Measurements from ENCODE around the gene GPR141. TPM values are rescaled to one million over a fixed set of nuclear protein-coding genes. Genes with fewer than 3 reads are reported as not detected.
A peak's percentile ranks its signal among the peaks of the same experiment; 100 is the strongest.

The GPR141 gene
- total RNA-seq, 1 experiment from 2014 or later, result 1.8 TPM

DNA sequence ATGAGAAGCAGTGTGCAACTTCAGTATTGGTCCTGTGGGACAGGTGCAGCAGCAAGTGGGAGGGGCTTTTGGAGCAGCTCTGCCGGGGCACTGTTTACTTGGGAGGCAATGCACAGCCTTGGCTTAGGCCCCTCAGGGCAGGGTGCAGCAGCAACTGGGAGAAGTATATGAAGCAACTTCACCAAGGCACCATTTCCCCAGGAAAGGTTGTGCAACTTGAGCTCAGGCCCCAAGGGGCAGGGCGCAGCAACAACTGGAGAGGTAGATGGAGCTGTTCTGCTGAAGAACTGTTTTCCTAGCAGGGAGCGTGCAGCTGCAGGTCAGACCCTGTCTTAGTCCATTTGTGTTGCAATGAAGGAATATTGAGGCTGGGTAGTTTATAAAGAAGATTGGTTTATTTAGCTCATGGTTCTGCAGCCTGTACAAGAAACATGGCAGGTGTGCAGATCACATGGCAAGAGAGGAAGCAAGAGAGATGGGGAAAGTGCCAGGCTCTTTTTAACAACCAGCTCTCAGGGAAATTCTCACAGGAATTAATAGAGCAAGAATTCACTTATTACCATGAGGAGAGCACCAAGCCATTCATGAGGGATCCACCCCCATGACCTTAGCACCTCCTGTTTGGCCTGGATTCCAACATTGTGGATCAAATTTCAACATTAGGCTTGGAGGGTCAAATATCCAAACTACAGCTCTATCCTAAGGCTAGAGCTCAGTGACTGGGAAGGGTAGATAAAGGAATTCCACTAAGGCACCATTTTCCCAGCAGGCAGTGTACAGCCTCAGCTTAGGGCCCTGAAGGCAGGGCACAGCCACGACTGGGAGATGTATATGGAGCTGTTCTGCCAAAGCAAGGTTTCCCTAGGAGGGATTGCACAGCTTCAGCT lies 10.9 kb downstream of the GPR141 start:
- TF ChIP-seq NR2C2 (CRISPR knock-in tag; IDR thresholded peaks at IDR 0.05) (no peak), TP53 (CRISPR knock-in tag; IDR thresholded peaks at IDR 0.05) (no peak), MYBL2 (CRISPR knock-in tag; IDR thresholded peaks at IDR 0.05) (no peak), RELA (CRISPR knock-in tag; IDR thresholded peaks at IDR 0.05; ENCODE audit: borderline replicate concordance) (no peak)
- H3K36me3 Mint-ChIP-seq, result no peaks in the 10 kb centered on the region
- ATAC-seq, result peak; percentile 79
- H3K9me3 Mint-ChIP-seq, result peaks cover 11% of the 10 kb centered on the region
- no peak overlapping the region for H3K4me3 Mint-ChIP-seq
- peaks cover 21% of the 10 kb centered on the region for H3K4me1 Mint-ChIP-seq
- POLR2A ChIA-PET, result interaction anchor here (0.5 to 0.9 kb wide), 3 partner anchors 18 to 59 kb away, joined by 3 to 12 read pairs (median 3); no protein-coding TSS in a partner anchor
- H3K27ac Mint-ChIP-seq, result no peak overlapping the region
- DNase-seq (ENCODE audit: low spot score), result no peak
- H3K27me3 Mint-ChIP-seq (ENCODE audit: low read depth), result no peaks in the 10 kb centered on the region
- CTCF ChIA-PET, result interaction anchor here (0.6 to 1.9 kb wide), 10 partner anchors 9 to 496 kb away, joined by 3 to 7 read pairs (median 4); no protein-coding TSS in a partner anchor

DNA sequence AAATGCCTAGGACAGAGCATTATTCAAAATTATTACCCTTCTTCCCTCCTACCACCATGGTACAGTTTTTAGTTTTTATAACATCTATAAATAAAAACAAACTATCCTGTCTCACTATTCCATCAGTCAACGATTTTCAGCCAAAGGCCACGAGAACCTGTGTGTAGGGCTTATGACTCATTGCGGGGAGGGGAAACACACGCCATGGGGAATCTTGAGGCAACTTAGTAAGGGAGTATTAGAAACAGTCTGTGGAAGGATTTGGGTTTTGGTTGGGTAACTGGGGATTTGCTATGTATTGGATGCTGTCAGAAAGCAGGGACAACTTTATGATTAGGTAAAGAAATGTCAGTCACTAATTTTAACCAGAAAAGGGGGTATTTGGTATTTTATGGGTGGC lies 14.7 kb downstream of the GPR141 start:
- Mint-ChIP-seq H3K36me3 (no peaks in the 10 kb centered on the region), H3K9me3 (no peaks in the 10 kb centered on the region), H3K4me1 (peaks cover 38% of the 10 kb centered on the region), H3K4me3 (no peak overlapping the region), H3K27ac (no peak overlapping the region), H3K27me3 (ENCODE audit: low read depth) (no peaks in the 10 kb centered on the region)
- POLR2A ChIA-PET, result no interaction called here
- TF ChIP-seq ESRRA (CRISPR knock-in tag; IDR thresholded peaks at IDR 0.05; ENCODE audit: borderline replicate concordance), result no peak
- TF ChIP-seq JUN (CRISPR knock-in tag; IDR thresholded peaks at IDR 0.05), result no peak
- TF ChIP-seq SMAD3 (CRISPR knock-in tag; IDR thresholded peaks at IDR 0.05; ENCODE audit: borderline replicate concordance), result no peak
- no peak for TF ChIP-seq TEAD1 (CRISPR knock-in tag; IDR thresholded peaks at IDR 0.05)
- TF ChIP-seq, protein P1, sequence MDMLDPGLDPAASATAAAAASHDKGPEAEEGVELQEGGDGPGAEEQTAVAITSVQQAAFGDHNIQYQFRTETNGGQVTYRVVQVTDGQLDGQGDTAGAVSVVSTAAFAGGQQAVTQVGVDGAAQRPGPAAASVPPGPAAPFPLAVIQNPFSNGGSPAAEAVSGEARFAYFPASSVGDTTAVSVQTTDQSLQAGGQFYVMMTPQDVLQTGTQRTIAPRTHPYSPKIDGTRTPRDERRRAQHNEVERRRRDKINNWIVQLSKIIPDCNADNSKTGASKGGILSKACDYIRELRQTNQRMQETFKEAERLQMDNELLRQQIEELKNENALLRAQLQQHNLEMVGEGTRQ (CRISPR knock-in tag; IDR thresholded peaks at IDR 0.05), result no peak
- TF ChIP-seq, protein P2, sequence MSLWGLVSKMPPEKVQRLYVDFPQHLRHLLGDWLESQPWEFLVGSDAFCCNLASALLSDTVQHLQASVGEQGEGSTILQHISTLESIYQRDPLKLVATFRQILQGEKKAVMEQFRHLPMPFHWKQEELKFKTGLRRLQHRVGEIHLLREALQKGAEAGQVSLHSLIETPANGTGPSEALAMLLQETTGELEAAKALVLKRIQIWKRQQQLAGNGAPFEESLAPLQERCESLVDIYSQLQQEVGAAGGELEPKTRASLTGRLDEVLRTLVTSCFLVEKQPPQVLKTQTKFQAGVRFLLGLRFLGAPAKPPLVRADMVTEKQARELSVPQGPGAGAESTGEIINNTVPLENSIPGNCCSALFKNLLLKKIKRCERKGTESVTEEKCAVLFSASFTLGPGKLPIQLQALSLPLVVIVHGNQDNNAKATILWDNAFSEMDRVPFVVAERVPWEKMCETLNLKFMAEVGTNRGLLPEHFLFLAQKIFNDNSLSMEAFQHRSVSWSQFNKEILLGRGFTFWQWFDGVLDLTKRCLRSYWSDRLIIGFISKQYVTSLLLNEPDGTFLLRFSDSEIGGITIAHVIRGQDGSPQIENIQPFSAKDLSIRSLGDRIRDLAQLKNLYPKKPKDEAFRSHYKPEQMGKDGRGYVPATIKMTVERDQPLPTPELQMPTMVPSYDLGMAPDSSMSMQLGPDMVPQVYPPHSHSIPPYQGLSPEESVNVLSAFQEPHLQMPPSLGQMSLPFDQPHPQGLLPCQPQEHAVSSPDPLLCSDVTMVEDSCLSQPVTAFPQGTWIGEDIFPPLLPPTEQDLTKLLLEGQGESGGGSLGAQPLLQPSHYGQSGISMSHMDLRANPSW (CRISPR knock-in tag; conservative IDR thresholded peaks at IDR 0.05; ENCODE audit: low read depth), result no peak
- TF ChIP-seq GRHL2 (CRISPR knock-in tag; IDR thresholded peaks at IDR 0.05; ENCODE audit: insufficient replicate concordance, severe bottlenecking), result no peak
- no peak for TF ChIP-seq IRF2 (CRISPR knock-in tag; IDR thresholded peaks at IDR 0.05; ENCODE audit: borderline replicate concordance, low read depth)
- no peak for TF ChIP-seq ATF1 (CRISPR knock-in tag; IDR thresholded peaks at IDR 0.05)
- TF ChIP-seq, protein P3, sequence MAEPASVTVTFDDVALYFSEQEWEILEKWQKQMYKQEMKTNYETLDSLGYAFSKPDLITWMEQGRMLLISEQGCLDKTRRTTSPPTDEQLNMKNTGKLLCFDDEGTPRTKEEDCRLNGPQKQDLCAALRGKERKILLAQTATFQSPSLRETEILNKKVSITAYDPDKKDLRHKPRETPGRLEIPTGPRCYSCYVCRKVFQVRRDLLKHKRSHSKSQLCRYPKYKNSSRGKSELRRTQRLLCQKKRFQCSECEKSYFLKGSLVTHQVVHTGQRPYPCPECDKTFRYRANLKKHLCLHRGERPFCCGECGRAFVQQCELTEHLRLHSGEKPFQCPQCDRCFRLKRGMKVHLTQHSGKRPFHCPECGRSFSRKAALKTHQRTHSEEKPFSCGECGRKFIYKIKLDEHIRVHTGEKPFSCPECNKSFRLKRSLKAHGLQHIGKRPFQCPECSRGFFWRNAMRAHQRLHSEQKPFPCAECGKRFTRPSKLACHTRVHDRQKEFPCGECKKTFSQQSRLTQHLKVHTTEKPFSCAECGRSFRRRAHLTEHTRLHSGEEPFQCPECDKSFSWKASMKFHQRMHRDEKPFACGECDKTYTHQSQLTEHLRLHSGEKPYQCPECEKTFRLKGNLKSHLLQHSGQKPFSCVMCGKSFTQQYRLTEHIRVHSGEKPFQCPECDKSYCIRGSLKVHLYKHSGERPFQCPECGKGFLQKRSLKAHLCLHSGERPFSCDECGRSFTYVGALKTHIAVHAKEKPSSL (CRISPR knock-in tag; conservative IDR thresholded peaks at IDR 0.05), result no peak
- no peak for TF ChIP-seq ZBTB21 (CRISPR knock-in tag; IDR thresholded peaks at IDR 0.05; ENCODE audit: borderline replicate concordance)
- TF ChIP-seq, protein P4, sequence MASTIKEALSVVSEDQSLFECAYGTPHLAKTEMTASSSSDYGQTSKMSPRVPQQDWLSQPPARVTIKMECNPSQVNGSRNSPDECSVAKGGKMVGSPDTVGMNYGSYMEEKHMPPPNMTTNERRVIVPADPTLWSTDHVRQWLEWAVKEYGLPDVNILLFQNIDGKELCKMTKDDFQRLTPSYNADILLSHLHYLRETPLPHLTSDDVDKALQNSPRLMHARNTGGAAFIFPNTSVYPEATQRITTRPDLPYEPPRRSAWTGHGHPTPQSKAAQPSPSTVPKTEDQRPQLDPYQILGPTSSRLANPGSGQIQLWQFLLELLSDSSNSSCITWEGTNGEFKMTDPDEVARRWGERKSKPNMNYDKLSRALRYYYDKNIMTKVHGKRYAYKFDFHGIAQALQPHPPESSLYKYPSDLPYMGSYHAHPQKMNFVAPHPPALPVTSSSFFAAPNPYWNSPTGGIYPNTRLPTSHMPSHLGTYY (CRISPR knock-in tag; IDR thresholded peaks at IDR 0.05), result no peak
- TF ChIP-seq, protein P5, sequence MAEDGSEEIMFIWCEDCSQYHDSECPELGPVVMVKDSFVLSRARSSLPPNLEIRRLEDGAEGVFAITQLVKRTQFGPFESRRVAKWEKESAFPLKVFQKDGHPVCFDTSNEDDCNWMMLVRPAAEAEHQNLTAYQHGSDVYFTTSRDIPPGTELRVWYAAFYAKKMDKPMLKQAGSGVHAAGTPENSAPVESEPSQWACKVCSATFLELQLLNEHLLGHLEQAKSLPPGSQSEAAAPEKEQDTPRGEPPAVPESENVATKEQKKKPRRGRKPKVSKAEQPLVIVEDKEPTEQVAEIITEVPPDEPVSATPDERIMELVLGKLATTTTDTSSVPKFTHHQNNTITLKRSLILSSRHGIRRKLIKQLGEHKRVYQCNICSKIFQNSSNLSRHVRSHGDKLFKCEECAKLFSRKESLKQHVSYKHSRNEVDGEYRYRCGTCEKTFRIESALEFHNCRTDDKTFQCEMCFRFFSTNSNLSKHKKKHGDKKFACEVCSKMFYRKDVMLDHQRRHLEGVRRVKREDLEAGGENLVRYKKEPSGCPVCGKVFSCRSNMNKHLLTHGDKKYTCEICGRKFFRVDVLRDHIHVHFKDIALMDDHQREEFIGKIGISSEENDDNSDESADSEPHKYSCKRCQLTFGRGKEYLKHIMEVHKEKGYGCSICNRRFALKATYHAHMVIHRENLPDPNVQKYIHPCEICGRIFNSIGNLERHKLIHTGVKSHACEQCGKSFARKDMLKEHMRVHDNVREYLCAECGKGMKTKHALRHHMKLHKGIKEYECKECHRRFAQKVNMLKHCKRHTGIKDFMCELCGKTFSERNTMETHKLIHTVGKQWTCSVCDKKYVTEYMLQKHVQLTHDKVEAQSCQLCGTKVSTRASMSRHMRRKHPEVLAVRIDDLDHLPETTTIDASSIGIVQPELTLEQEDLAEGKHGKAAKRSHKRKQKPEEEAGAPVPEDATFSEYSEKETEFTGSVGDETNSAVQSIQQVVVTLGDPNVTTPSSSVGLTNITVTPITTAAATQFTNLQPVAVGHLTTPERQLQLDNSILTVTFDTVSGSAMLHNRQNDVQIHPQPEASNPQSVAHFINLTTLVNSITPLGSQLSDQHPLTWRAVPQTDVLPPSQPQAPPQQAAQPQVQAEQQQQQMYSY (CRISPR knock-in tag; IDR thresholded peaks at IDR 0.05), result no peak
- TF ChIP-seq, protein P6, sequence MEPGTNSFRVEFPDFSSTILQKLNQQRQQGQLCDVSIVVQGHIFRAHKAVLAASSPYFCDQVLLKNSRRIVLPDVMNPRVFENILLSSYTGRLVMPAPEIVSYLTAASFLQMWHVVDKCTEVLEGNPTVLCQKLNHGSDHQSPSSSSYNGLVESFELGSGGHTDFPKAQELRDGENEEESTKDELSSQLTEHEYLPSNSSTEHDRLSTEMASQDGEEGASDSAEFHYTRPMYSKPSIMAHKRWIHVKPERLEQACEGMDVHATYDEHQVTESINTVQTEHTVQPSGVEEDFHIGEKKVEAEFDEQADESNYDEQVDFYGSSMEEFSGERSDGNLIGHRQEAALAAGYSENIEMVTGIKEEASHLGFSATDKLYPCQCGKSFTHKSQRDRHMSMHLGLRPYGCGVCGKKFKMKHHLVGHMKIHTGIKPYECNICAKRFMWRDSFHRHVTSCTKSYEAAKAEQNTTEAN (CRISPR knock-in tag; IDR thresholded peaks at IDR 0.05), result no peak
- TF ChIP-seq, protein P7, sequence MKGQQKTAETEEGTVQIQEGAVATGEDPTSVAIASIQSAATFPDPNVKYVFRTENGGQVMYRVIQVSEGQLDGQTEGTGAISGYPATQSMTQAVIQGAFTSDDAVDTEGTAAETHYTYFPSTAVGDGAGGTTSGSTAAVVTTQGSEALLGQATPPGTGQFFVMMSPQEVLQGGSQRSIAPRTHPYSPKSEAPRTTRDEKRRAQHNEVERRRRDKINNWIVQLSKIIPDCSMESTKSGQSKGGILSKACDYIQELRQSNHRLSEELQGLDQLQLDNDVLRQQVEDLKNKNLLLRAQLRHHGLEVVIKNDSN (CRISPR knock-in tag; IDR thresholded peaks at IDR 0.05), result no peak
- no peak for TF ChIP-seq TEAD4 (CRISPR knock-in tag; IDR thresholded peaks at IDR 0.05)
- ATAC-seq, result no peak
- CTCF ChIA-PET, result no interaction called here
- no peak for DNase-seq (ENCODE audit: low spot score)

Data from WTC11 (cell line).